Measurements from ENCODE around the gene H2AZ2.

Gene H2AZ2

DNA sequence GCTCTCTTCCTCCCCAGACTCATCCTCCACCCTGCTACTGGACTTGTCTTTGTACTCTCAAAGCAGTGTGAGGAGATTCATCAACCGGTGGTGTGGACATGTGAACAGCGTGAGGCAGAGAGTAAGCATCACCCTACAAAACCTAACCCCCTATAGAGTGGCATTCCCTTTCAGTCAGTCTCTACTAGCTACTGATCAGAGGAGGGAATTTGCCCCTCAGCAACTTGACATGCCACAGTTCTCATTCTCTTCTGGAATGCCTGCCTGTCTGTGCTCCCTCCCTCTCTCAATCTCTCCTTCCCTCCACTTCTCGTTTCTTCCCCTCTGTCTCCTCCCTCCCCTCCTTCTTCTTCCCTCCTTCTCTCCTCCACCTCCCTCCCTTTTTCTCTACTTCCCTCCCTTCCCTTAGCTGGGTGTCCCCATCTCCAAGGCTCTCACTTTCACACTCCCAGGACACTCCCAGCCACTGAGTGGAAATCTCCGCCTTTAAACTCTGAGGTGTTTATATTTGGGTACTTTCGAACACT lies 24.6 kb downstream of the H2AZ2 start (continued):
- no peak for TF ChIP-seq ARNTL (CRISPR knock-in tag; IDR thresholded peaks at IDR 0.05; ENCODE audit: borderline replicate concordance, low read depth)
- TF ChIP-seq, protein P1, sequence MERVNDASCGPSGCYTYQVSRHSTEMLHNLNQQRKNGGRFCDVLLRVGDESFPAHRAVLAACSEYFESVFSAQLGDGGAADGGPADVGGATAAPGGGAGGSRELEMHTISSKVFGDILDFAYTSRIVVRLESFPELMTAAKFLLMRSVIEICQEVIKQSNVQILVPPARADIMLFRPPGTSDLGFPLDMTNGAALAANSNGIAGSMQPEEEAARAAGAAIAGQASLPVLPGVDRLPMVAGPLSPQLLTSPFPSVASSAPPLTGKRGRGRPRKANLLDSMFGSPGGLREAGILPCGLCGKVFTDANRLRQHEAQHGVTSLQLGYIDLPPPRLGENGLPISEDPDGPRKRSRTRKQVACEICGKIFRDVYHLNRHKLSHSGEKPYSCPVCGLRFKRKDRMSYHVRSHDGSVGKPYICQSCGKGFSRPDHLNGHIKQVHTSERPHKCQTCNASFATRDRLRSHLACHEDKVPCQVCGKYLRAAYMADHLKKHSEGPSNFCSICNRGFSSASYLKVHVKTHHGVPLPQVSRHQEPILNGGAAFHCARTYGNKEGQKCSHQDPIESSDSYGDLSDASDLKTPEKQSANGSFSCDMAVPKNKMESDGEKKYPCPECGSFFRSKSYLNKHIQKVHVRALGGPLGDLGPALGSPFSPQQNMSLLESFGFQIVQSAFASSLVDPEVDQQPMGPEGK (CRISPR knock-in tag; IDR thresholded peaks at IDR 0.05; ENCODE audit: borderline replicate concordance), result no peak
- no peak for TF ChIP-seq ZNF8 (CRISPR knock-in tag; IDR thresholded peaks at IDR 0.05)
- TF ChIP-seq RARB (CRISPR knock-in tag; IDR thresholded peaks at IDR 0.05), result no peak
- no peak for TF ChIP-seq TCF4 (CRISPR knock-in tag; IDR thresholded peaks at IDR 0.05; ENCODE audit: borderline replicate concordance)

DNA sequence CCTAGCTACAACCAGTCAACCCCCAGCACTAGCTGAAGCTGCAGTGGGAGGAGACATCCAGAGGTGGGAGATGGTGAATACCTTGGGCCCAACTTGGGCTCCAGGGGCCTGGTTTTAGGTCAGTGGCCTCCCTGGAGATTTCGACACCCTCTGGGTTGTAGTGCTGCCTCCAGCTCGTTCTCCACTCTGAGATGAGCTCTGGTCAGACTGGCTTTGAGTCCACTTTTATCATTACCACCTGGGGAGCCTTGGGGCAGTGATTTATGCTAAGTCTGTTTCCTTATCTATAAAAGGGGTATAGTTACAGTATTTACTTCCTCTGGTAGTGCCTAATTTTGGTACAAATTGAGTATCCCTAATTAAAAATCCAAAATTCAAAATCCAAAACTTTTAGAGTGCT lies 28.6 kb downstream of the H2AZ2 start:
- TF ChIP-seq ZC3H10 (CRISPR knock-in tag; IDR thresholded peaks at IDR 0.05) (no peak), GLIS3 (CRISPR knock-in tag; IDR thresholded peaks at IDR 0.05) (no peak), TOX (CRISPR knock-in tag; IDR thresholded peaks at IDR 0.05; ENCODE audit: borderline replicate concordance) (no peak), CSDC2 (CRISPR knock-in tag; IDR thresholded peaks at IDR 0.05) (no peak), RARB (CRISPR knock-in tag; IDR thresholded peaks at IDR 0.05) (no peak), ZNF8 (CRISPR knock-in tag; IDR thresholded peaks at IDR 0.05) (no peak), SNAI2 (CRISPR knock-in tag; IDR thresholded peaks at IDR 0.05) (no peak), TCF4 (CRISPR knock-in tag; IDR thresholded peaks at IDR 0.05; ENCODE audit: borderline replicate concordance) (no peak), ZFP3 (CRISPR knock-in tag; IDR thresholded peaks at IDR 0.05) (no peak), ZFP30 (CRISPR knock-in tag; IDR thresholded peaks at IDR 0.05) (no peak), ARNTL (CRISPR knock-in tag; IDR thresholded peaks at IDR 0.05; ENCODE audit: borderline replicate concordance, low read depth) (no peak)
- TF ChIP-seq, protein P2, sequence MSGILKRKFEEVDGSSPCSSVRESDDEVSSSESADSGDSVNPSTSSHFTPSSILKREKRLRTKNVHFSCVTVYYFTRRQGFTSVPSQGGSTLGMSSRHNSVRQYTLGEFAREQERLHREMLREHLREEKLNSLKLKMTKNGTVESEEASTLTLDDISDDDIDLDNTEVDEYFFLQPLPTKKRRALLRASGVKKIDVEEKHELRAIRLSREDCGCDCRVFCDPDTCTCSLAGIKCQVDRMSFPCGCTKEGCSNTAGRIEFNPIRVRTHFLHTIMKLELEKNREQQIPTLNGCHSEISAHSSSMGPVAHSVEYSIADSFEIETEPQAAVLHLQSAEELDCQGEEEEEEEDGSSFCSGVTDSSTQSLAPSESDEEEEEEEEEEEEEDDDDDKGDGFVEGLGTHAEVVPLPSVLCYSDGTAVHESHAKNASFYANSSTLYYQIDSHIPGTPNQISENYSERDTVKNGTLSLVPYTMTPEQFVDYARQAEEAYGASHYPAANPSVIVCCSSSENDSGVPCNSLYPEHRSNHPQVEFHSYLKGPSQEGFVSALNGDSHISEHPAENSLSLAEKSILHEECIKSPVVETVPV (CRISPR knock-in tag; IDR thresholded peaks at IDR 0.05), result no peak
- TF ChIP-seq, protein P3, sequence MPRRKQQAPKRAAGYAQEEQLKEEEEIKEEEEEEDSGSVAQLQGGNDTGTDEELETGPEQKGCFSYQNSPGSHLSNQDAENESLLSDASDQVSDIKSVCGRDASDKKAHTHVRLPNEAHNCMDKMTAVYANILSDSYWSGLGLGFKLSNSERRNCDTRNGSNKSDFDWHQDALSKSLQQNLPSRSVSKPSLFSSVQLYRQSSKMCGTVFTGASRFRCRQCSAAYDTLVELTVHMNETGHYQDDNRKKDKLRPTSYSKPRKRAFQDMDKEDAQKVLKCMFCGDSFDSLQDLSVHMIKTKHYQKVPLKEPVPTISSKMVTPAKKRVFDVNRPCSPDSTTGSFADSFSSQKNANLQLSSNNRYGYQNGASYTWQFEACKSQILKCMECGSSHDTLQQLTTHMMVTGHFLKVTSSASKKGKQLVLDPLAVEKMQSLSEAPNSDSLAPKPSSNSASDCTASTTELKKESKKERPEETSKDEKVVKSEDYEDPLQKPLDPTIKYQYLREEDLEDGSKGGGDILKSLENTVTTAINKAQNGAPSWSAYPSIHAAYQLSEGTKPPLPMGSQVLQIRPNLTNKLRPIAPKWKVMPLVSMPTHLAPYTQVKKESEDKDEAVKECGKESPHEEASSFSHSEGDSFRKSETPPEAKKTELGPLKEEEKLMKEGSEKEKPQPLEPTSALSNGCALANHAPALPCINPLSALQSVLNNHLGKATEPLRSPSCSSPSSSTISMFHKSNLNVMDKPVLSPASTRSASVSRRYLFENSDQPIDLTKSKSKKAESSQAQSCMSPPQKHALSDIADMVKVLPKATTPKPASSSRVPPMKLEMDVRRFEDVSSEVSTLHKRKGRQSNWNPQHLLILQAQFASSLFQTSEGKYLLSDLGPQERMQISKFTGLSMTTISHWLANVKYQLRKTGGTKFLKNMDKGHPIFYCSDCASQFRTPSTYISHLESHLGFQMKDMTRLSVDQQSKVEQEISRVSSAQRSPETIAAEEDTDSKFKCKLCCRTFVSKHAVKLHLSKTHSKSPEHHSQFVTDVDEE (CRISPR knock-in tag; IDR thresholded peaks at IDR 0.05), result no peak
- TF ChIP-seq, protein P1 (CRISPR knock-in tag; IDR thresholded peaks at IDR 0.05; ENCODE audit: borderline replicate concordance), result no peak
- ATAC-seq, result no peak

DNA sequence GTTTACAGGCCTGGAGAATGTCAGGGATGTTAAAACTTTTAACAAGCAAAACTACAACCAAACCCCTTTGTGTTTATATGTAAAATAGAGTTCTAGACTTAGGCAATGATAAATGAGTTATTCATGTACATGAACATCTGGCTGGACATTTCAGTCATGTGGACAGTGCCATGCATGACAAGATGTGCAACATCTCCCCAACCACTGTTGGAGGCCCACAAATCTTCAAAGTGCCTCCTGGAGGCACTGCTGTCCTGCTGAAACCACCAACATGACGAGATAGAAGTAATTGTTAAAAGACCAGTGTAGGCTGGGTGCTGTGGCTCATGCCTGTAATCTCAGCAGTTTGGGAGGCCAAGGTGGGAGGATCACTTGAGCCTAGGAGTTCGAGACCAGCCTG lies 33.0 kb downstream of the H2AZ2 start:
- ATAC-seq, result no peak
- TF ChIP-seq, protein P2 (CRISPR knock-in tag; IDR thresholded peaks at IDR 0.05), result no peak
- TF ChIP-seq TCF4 (CRISPR knock-in tag; IDR thresholded peaks at IDR 0.05; ENCODE audit: borderline replicate concordance) (no peak), ZC3H10 (CRISPR knock-in tag; IDR thresholded peaks at IDR 0.05) (no peak), ISL1 (CRISPR knock-in tag; IDR thresholded peaks at IDR 0.05) (no peak), ZFP30 (CRISPR knock-in tag; IDR thresholded peaks at IDR 0.05) (no peak), CSDC2 (CRISPR knock-in tag; IDR thresholded peaks at IDR 0.05) (no peak), SNAI2 (CRISPR knock-in tag; IDR thresholded peaks at IDR 0.05) (no peak), GLIS3 (CRISPR knock-in tag; IDR thresholded peaks at IDR 0.05) (no peak)
- TF ChIP-seq, protein P1 (CRISPR knock-in tag; IDR thresholded peaks at IDR 0.05; ENCODE audit: borderline replicate concordance), result no peak
- TF ChIP-seq, protein P3 (CRISPR knock-in tag; IDR thresholded peaks at IDR 0.05), result no peak
